ENCODE results near the gene AQR. TPM values are rescaled to one million over a fixed set of nuclear protein-coding genes. Genes with fewer than 3 reads are reported as not detected.
A peak's percentile ranks its signal among the peaks of the same experiment; 100 is the strongest.

Gene AQR
- total and polyA plus RNA-seq, 2 of the 4 experiments (the other 2 are of a cell fraction) = 17.9 to 29.6 TPM

DNA sequence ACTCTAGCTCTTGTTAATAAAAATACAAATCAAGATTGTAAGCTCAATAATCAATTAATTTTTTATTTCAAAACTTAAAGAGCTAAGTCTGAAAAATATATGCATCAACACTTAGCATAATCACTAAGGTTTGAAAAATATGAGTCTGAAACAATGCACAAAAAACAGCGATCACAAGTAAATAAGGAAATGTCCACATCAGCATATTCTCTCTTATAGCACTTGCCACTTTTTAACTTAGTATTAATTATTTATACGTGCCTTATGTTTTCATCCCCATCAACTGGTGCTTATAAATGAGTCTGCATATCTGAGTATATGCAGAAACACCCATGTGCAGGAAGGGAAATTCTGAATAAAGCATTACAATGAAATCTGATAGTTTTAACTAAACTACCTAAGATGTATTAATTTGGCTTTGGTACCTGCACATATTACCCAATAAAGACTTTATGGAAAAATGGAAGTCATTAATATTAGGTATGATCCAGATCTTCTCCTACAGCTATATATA, 28.3 kb downstream of the AQR start:
- in situ Hi-C loops (cut with MboI; ENCODE audit: low sequenced_read_pairs) = no loop called here
- Histone ChIP-seq H3K56ac (ENCODE audit: extremely low read depth, insufficient read depth, low read length) (no peak overlapping the region), H3K23ac (ENCODE audit: low read depth, low read length) (no peak overlapping the region), H3K4me2 (ENCODE audit: low read depth, low read length) (no peak overlapping the region), H2AK9ac (replicated peaks; ENCODE audit: low read depth, low read length, poor library complexity) (no peak overlapping the region), H3K36me3 (ENCODE audit: control insufficient read depth, insufficient read depth, low read length) (peaks cover 13% of the 10 kb centered on the region), H4K5ac (ENCODE audit: low read depth, low read length) (no peak overlapping the region), H3K4me1 (ENCODE audit: control insufficient read depth, insufficient read depth, low read length) (0 out of 2 replicates have a peak, but pooled peaks cover 1% of the 10 kb centered on the region), H3K79me1 (ENCODE audit: low read depth in 1 of 2, low read length in 2 of 2) (no peaks in the 10 kb centered on the region), H4K8ac (ENCODE audit: low read depth in 2 of 2, low read length in 2 of 2) (no peak overlapping the region), H3K9me1 (ENCODE audit: insufficient read depth, low read length) (no peaks in the 10 kb centered on the region), H2BK5ac (ENCODE audit: low read depth, low read length, poor library complexity, severe bottlenecking) (no peak overlapping the region), H3K14ac (replicated peaks; ENCODE audit: low read depth, low read length) (no peak overlapping the region), H4K91ac (ENCODE audit: insufficient read depth, low read depth, low read length) (no peak overlapping the region), H3K27me3 (ENCODE audit: control insufficient read depth, insufficient read depth, low read length) (no peaks in the 10 kb centered on the region), H4K20me1 (ENCODE audit: insufficient read depth, low read length) (no peaks in the 10 kb centered on the region; the same call in 1 of the 2 replicates), H2AK5ac (ENCODE audit: low read depth, low read length) (no peak overlapping the region), H3K4ac (ENCODE audit: low read depth, low read length) (no peak overlapping the region), H3K4me3 (ENCODE audit: insufficient read depth, low read depth, low read length) (no peak overlapping the region), H3K9me3 (ENCODE audit: control insufficient read depth, insufficient read depth, low read length) (no peaks in the 10 kb centered on the region), H3K9ac (ENCODE audit: low read depth, low read length) (no peak overlapping the region), H3K27ac (ENCODE audit: insufficient read depth, low read length) (no peak overlapping the region), H2BK120ac (ENCODE audit: low read depth, low read length) (no peak overlapping the region), H3K18ac (ENCODE audit: low read depth, low read length) (no peak overlapping the region), H2AFZ (replicated peaks; ENCODE audit: low read length, poor library complexity) (no peak overlapping the region), H2BK15ac (ENCODE audit: low read depth, low read length) (no peak overlapping the region), H2BK20ac (ENCODE audit: low read depth, low read length) (no peak overlapping the region)
- intact Hi-C loops (cut with micrococcal nuclease) = no loop called here
- no TSS peak for BruUV-seq (replicated peaks)
- ATAC-seq (ENCODE audit: low read depth) (no peak), DNase-seq (no peak)
- no CpG with 5 or more reads among the region's 2 CpGs for WGBS, 2 experiments (ENCODE audit: extremely low coverage in 2 of 2, insufficient read length in 1 of 2)
- TF ChIP-seq POLR2A (IDR thresholded peaks at IDR 0.05; ENCODE audit: low read depth, low read length) (no peak), MXI1 (IDR thresholded peaks at IDR 0.05; ENCODE audit: borderline replicate concordance, low read depth, low read length) (no peak), MAFK (IDR thresholded peaks at IDR 0.05; ENCODE audit: low read depth, low read length) (peak; percentile 81)
- TF ChIP-seq, protein P1, sequence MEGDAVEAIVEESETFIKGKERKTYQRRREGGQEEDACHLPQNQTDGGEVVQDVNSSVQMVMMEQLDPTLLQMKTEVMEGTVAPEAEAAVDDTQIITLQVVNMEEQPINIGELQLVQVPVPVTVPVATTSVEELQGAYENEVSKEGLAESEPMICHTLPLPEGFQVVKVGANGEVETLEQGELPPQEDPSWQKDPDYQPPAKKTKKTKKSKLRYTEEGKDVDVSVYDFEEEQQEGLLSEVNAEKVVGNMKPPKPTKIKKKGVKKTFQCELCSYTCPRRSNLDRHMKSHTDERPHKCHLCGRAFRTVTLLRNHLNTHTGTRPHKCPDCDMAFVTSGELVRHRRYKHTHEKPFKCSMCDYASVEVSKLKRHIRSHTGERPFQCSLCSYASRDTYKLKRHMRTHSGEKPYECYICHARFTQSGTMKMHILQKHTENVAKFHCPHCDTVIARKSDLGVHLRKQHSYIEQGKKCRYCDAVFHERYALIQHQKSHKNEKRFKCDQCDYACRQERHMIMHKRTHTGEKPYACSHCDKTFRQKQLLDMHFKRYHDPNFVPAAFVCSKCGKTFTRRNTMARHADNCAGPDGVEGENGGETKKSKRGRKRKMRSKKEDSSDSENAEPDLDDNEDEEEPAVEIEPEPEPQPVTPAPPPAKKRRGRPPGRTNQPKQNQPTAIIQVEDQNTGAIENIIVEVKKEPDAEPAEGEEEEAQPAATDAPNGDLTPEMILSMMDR (conservative IDR thresholded peaks at IDR 0.05; ENCODE audit: low read depth, low read length) = no peak
- CTCF ChIA-PET = no interaction called here
- dilution Hi-C loops (cut with HindIII; ENCODE audit: low sequenced_read_pairs, unreplicated experiment) = no loop called here
- POLR2A ChIA-PET (ENCODE audit: unreplicated experiment) = no interaction called here

All from IMR-90 (cell line).